NK-92 (cell line): ENCODE data around the gene RNF31.
"Not testable (repeated sequence)": the region's sequence is repeated elsewhere in the genome, so short reads cannot be mapped to it uniquely, and the experiment has no call there.

Experiments used
- DNase-seq: peaks from one replicate; lab custom pipeline; 2025; ENCODE audit not compliant: unreplicated experiment; lab: John Stamatoyannopoulos, UW

Gene RNF31

DNA sequence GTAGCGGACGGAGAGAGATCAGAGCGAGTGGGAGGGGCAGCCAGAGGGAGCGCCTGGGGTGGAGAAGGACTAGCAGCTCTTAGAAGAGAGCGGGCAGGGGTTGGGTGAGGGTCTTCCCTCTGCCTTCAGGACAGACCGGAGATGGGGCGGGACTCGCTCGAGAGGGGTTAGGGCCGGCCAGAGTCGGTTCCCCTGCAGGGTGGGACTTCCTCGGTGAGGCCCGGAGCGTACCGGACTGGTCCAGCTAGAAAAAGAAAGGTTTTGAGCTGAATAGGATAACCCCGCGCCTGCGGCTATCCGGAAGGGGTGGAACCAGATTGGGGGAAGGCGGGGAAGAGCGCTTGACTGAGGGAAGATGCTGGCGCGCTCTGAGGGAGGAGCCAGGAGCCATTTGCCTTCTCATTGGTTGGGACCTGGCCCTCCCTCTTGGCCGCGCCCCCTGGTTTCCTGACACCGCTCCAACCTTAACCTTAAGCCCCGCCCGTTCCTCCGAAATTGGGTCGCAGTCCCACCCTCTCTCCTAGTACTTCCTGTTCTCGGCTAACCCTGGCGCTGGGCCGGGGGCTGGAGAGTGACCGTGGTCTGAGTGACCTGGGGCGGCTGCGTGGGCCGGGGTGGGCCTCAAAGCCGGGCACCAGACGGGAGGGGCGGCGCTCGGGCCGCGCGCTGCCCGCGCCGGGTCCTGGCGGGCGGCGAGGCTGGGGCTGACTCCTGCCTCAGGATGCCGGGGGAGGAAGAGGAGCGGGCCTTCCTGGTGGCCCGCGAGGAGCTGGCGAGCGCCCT, at the start of gene RNF31:
RNF31 (plus strand) TSS at position 521 of the 783 bp plus-strand sequence; CDS start at position 722, 201 bp downstream.
- peak; percentile 92 for DNase-seq

DNA sequence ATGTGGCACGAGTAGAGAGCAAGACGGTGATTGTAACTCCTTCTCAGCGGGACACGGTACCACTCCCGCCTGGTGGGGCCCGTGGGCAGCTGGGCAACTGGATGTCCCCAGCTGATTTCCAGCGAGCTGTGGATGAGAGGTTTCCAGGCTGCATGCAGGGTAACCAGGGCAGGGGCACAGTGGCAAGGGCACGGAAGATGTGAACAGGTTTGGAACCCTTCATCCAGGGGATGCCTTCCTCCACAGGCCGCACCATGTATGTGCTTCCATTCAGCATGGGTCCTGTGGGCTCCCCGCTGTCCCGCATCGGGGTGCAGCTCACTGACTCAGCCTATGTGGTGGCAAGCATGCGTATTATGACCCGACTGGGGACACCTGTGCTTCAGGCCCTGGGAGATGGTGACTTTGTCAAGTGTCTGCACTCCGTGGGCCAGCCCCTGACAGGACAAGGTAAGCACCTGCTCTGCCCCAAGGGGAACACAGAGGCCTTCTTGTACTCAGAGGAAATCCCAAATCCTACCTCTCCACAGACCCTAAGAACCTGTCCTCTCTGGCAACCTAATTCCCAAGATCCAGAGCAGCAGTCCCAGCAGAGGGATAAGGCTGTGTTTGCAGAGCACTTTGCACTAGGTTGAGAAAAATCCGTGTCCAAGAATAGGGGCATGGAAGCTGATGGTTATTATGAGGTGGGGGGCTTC, 48.9 kb upstream of the RNF31 start:
- DNase-seq: no peak

DNA sequence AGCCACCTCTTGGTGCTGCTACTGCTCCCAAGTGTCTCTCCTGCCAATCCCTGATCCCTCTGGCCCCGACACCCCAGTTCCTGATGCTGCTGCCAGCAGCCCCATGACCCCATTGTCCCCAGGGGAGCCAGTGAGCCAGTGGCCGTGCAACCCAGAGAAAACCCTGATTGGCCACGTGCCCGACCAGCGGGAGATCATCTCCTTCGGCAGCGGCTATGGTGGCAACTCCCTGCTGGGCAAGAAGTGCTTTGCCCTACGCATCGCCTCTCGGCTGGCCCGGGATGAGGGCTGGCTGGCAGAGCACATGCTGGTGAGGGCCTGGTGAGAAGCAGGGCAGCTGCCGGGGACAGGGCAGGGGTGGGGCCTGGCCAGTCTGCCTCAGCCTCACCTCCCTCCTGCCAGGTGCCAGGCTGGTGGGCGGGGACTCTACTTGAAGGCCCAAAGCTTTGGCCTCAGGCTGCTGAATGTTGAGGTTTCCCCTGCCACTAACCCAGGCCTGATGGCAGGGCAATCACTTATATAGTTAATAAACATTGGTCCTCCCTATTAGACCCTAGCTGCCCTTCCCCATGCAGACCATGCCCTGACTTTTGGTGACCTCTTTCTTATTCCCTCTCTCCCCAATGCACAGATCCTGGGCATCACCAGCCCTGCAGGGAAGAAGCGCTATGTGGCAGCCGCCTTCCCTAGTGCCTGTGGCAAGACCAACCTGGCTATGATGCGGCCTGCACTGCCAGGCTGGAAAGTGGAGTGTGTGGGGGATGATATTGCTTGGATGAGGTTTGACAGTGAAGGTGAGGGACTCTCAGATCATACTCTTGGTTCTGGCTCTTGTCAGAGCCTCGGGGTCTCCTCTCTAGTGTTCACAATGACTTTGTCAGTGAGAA, 48.1 kb upstream of the RNF31 start:
- no peak for DNase-seq

DNA sequence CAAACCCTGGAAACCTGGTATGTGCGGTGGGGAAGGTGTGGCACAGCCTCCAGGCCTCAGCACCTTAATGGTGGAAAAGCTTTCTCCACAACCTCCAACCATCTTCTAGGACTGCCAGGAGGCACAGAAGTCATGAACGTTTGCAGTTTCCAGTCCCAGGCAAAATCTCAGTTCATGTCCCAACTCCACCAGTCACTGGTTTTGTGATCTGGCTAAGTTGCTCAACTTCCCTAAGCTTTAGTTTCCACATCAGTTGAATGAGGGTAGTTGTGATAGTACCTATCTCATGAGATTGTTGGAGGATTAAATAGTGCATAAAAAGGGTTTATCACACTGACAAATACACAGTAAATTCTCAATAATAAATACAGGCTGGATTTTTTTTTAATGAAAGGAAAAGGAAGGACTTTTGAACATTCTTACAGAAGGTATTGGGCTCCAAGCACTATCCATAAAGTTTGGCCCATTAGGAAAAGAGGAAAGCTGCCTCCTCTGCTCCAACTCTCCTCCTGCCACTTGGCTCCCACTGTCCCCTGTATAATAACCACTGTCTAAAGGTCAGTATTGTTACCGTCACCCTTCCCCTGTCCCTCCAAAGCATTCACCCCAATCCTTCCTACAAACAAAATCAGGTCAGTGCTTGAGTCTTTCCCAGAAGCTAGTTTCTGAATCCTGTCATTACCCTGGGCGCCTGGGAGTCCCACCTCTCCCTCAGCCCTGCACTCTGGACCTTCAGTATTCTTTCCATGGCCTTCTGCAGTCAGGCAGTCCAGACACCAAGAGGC, 46.9 kb upstream of the RNF31 start:
- no peak for DNase-seq

DNA sequence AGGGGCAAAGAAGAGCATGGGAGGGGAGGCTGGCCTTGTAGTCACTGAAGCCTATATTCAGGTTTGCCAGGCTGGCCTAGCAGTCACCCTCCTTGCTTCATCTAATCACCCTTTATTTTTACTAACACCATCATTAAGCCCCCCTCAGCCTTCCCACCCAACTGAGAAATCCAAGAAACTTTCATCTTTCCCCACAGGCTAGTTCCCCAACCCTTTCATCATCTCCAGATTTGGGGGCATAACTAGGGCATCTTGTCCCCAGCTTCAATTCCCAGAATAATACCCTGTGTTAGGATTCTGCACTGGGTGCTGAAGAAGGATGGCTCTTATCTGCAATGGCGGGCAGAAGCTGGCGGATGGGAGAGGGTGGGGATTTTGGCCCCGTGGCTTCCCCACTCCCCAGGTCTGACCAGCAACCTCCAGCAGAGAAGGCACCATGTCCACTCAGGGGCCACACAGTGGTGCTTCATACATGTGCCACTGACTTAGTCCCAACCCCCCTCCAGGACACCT, 46.3 kb upstream of the RNF31 start:
- no peak for DNase-seq

DNA sequence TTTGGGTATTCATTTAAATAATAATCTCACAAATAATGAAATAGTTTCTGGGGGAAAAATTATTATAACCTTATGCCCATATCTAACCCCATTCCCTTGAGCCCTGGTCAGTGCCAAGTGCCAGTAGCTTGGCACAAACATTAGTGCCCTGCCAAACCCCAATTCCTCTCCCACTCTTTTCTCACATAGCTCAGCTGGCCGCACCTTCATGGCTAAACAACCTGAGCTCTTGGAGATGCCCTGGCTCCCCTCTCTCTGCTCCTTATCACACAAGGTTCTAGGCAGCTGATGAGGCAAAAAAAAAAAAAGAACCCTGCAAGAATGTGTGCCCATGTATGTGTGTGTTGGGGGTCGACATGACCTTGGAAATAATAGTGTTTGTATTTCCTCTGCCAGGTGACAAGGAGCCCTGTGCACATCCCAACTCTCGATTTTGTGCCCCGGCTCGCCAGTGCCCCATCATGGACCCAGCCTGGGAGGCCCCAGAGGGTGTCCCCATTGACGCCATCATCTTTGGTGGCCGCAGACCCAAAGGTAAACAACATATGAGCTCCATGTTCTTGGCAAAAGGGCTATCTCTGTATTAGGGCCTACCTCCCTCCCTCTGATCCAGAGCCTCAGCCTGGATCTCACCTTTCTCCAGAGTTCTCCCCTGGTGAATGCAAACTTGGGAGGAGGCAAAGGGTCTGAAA, 44.8 kb upstream of the RNF31 start:
- DNase-seq: no peak

DNA sequence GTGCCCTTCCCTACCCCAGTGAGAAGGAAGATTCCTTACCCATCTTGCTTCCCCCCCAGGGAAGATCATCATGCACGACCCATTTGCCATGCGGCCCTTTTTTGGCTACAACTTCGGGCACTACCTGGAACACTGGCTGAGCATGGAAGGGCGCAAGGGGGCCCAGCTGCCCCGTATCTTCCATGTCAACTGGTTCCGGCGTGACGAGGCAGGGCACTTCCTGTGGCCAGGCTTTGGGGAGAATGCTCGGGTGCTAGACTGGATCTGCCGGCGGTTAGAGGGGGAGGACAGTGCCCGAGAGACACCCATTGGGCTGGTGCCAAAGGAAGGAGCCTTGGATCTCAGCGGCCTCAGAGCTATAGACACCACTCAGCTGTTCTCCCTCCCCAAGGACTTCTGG, 43.8 kb upstream of the RNF31 start:
- no peak for DNase-seq

DNA sequence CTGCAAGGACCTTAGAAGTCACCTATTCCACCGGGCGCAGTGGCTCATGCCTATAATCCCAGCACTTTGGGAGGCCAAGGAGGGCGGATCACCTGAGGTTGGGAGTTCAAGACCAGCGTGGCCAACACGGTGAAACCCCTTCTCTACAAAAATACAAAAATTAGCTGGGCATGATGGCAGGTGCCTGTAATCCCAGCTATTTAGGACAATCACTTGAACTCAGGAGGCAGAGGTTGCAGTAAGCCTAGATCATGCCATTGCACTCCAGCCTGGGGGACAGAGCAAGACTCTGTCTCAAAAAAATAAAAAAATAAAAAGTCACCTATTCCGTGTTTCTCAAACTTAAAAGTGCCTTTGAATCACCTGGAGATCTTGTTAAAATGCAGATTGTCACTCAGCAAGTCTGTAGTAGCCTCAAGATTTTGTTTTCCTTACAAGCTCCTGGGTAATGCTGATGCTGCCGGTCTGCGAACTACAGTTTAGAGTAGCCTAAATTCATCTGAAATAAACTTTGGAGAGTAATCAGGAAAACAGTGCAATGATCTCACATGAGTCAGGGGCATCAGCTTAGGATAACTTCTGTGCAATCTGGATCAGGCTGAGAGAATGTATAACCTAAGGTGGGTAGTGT, 41.6 kb upstream of the RNF31 start:
- DNase-seq: not testable (repeated sequence)

DNA sequence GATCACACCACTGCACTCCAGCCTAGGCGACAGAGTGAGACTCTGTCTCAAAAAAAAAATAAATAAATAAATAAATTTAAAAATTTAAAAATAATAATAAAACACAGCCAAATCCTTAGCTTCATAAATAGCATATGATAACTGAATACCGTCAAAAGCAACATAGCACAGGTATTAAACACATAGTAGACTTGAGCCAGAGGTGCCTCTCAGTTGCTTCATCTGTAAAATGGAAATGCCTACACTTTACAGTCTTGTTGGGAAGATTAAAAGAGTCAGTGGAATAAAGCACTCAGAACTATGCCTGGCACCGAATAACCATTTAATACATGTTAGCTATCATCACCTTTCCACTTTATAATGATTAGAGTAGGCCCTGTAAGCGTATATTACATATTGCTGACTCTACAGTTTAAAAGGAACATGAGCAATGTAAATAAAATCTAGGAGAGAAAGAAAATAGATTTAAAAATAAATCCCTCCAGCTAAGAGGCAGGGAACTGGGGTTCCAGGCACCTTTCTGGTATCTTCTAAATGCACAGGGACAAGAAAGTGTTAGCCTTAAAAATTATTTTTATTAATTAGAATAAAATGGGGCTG, 40.5 kb upstream of the RNF31 start:
- DNase-seq: no peak

DNA sequence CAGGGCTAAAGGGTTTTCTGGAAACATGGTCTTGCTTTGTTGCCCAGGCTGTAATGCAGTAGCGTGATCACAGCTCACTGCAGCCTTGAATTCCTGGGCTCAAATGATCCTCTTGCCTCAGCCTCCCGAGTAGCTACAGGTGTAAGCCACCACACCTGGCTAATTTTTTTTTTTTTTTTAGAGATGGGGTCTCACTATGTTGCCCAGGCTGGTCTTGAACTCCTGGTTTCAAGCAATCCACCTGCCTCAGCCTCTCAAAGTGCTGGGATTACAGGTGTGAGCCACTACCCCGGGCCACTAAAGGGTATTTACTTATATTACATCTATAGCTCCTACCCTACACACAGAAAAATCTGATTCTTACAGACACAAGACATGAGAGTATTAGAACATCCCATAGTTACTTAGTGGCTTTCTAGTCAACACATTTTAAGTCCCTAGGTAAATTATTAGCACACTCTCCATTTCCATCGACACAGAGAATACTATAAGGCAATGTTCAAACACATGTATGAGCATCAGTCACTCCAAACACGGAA, 38.9 kb upstream of the RNF31 start:
- no peak for DNase-seq

DNA sequence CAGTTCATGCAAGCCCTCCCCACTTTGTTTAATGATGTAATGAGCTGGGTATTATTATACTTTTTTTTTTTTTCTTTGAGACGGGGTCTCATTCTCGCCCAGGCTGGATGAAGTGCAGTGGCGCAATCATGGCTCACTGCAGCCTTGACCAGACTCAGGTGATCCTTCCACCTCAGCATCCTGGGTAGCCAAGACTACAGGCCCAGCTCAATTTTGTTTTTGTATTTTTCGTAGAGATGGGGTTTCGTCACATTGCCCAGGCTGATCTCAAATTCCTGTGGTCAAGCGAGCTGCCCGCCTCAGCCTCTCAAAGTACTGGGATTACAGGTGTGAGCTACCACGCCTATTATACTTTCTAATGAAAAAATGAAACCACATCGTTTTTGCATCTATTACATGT, 37.2 kb upstream of the RNF31 start:
- DNase-seq: no peak

DNA sequence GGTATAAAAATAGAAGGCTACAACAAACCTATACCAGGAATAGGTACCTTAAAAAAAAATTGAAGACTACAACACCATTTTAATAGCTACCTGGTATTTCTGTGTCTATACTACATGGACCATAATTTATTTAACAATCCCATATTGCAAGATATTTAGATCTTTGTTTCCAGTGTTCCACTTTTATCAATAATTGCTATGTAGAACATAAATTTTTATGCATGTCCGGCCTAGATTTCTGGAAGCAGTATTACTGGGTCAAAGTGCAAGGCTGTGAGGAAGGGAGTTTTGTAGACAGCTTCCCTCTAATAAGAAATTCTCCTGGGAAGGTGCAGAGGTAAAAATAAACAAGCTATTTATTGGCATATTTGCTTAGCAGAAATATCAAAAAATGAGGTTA, 36.8 kb upstream of the RNF31 start:
- DNase-seq: no peak

DNA sequence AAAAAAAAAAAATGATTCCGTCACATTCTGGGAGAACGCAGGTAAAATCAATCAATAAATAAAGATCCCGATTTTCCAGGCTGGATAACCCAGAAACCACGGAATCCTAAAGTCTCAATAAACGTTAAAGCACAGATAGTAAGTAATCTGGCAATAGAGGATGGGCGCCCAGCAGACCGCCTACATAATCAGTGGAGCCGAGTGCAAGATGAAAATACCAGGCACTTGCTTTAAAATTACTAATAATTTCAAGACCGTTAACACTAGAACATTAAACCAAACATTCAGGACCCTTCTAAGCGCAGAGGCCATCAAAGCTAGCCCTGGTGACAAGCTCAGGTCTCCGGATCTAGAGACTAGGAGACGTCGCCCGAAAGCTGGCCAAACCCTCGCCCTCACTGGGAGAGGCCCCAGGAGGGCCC, 33.9 kb upstream of the RNF31 start:
- DNase-seq: no peak

DNA sequence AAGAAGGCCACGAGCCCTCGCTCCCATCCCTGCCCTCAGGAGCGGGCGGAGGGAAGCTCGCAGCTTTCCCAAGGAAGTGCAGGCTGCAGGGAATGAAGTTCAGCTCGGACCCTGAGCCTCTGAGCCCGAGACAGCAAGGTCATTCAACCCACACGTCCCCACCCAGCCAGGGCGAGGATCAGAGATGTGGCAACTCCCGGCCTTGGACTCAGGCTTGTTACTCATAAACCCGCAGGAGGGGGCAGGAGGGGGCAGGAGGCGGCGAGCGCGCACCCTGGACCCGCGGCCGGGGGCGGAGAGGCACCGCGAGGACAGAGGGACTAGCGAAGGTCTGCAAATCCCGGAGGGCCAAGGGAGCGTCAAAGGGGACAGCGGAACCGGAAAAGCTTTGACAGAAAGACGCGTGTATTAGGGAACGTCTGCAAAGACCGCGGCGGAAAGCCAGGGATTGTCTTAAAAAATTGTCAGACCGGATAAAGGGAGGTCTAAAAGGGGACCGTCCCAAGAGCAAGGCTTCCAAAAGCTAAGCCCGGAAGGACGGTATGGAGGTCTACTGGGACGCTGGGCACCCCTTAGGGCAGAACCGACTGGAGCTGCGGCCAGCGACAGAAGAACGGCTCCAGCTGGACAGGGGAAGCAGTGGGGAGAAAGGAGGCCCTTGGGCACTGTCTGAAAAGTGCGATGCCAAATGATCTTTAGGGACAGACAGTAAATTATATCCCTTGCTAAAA, 33.3 kb upstream of the RNF31 start:
- no peak for DNase-seq

DNA sequence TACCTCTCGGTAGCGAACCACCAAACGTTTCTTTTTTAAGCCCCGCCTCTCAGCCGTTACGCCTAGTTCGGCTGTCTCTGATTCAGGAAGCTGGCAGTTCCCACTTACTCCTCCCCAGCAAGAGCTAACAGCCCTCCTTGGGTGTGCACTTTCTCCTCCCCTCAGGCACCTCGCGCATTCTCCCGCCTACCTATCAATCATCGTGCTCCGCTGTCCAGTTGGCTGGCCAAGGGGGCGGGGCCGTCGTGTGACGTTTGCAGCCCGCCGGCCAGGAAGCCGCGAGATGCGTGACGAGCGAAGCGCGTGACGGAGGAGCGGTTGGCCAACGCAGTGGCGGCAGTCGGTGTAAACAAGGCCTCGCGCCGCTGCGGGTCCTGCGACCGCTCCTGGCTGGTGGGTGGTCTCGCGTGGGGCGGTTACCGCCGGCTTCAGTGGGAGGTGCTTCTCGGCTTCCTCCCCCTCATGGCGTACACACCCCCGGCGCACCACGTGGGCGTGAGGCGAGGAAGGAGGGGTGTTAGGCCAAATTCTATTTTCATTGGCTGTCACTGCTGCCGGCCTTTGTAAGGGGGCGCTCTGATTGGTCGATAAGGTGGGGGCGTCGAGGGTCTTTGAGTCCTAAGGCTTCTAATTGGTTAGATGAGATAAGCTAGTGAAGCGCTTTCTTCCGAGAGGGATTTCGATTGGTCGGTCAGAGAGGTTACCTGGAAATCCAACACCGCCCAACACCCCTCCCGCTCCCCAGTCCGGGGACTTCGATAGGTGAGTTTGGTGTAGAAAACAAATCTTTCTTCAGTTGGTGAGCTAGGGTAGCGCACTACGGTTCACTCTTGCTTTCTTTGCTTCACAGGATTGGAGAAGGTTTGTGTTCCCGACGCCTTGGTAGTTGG, 32.5 kb upstream of the RNF31 start, which contains the start of the genes DCAF11 and NRL:
DCAF11 (plus strand) TSS at position 246 of the 890 bp plus-strand sequence. CDS start 818 bp downstream, outside the sequence.
NRL (minus strand) TSS at position 418 of the 890 bp plus-strand sequence. CDS start 32,101 bp downstream, outside the sequence.
- peak; percentile 95 for DNase-seq

DNA sequence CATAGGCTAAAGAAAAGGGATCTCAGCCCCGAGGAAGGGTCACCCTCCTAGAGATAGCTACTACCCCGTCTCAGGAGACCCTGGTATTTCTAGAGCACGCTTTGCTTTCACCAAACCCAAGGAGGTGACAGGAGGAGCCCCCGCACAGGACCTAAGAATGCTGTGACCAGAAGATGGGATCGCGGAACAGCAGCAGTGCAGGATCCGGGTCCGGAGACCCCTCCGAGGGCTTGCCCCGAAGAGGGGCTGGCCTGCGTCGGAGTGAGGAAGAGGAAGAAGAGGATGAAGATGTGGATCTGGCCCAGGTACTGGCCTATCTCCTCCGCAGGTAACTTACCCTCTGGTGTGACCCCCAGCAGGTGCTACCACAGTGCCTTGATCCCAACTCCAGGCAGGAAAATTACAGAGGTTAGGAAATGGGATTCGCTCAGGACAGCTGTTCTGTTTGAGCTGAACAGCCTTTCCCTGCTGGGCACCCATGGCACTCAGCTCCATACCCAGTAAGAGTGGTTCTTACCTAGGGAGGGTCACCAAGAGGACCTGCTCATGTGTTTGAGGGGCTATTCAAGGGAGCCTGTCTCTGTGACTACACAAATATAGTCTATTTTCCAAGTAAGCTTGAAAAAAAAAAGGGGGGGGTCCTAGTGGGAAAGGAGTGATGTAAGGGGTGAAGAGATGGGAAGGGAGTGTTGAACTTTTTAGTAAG, 31.7 kb upstream of the RNF31 start:
- no peak for DNase-seq
